Measurements from ENCODE around the gene CGNL1. TPM values are rescaled to one million over a fixed set of nuclear protein-coding genes. Genes with fewer than 3 reads are reported as not detected.

The CGNL1 gene
- polyA plus RNA-seq, 3 donors, result 61.9 to 67.4 (median 65.3) TPM

DNA sequence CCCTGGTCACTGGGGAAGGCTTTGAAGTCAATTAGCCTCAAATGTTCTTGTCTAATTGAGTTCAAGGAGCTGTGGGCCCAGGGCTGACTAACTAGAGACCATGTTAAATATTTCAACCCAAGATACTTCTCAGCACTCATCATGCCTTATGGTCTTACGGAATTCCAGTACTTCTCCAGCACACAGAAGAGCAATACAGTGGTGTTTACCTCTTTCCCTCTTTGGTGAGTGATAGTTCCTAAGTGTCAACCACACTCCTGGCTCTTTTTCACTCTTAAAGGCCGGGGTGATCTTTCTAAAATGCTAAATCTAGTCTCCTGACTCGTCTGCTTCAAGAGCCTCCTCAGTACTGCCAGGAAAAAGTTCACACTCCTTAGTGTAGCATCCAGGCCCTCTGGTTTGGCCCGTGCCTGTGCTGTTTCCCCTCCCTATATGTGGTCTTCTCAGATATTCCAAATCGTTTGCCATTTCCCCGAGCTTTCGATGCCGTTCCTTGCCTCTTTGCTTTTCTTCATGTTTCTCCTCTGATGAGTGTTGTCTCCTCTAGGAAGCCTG lies 220.1 kb downstream of the CGNL1 start:
- no peak for DNase-seq

- no peak for DNase-seq
Observed at GRCh38 chr15:57596978-57597377, 220.7 kb downstream of the CGNL1 start.

DNA sequence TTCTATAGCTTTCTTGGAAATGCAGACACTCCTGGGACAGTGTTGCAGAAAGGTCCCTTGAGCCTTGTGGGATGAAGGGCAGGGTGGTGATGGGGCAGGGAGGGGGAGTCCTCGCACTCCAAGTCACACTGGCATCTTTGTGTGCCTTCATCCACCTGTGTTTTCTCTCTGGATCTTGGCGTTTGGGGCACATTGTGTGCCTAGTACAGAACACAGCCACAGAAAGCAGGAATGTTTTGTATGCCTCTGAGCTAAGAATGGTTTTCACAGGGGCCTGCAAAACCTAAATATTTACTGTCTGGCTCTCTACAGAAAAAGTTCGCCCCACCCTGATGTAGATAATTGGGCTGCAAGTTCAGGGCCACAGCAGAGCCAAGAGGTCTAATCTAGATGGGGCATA lies 221.1 kb downstream of the CGNL1 start:
- DNase-seq, result no peak

DNA sequence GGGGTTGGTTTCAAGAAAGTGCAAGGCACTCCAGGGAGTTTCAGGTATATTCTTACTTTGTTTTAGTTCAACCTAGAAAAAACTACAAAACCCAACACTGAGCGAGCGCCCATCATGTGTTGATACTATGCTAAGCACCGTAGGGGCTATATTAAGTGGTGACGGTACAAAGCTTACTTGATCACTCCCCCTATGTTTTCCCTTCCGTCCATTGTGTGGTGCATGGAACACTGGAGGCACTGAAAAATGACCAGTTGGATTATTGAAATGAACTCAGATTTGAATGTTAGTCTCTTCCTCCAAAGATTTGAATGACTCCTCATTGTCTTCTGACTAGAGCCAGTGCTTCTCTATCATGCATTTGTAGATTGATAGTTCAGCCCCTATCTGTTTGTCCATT lies 222.0 kb downstream of the CGNL1 start:
- DNase-seq, result no peak

GRCh38 chr15:57599296-57599810 lies 223.0 kb downstream of the CGNL1 start:
- no peak for DNase-seq

- no peak for DNase-seq
Observed at GRCh38 chr15:57600197-57600596, 223.9 kb downstream of the CGNL1 start.

Other genes with a start within 250 kb of the CGNL1 start
- gene MYZAP, start 215.4 kb downstream of the CGNL1 start, polyA plus RNA-seq (ENCODE audit: insufficient read length in 3 of 3), result 1 to 10 TPM; 5.3 to 6.8 (median 6.5) TPM

Measured in renal pelvis (tissue), 4 donors.